Stimulated activated CD4-positive, alpha-beta T cell treated with anti-CD3 and anti-CD28 coated beads, Interleukin-1b, Interleukin-23, amount 100 ng/mL, for 4 hours (primary cell): ENCODE measurements around the gene HMGCL.
"Not testable (repeated sequence)": the region's sequence is repeated elsewhere in the genome, so short reads cannot be mapped to it uniquely, and the experiment has no call there.

ENCODE experiments used
- DNase-seq, 2 donors: peaks; one replicate each; pipeline ENCODE4 v3.0.0-alpha.2; 2020; ENCODE audit warnings: low read depth in 2 of 2

HMGCL gene

GRCh38 chr1:23799255-23799569, 26.0 kb downstream of the HMGCL start:
- no peak for DNase-seq

- DNase-seq, result no peak
These were observed 26.5 kb downstream of the HMGCL start for GRCh38 chr1:23798662-23799142.

GRCh38 chr1:23797478-23798448, 27.5 kb downstream of the HMGCL start:
- no peak for DNase-seq

GRCh38 chr1:23796466-23797271, 28.6 kb downstream of the HMGCL start:
- DNase-seq, result no peak

- DNase-seq, result no peak
These were observed 29.4 kb downstream of the HMGCL start for GRCh38 chr1:23795676-23796465.

GRCh38 chr1:23794732-23795182, 30.5 kb downstream of the HMGCL start:
- not testable (repeated sequence) for DNase-seq

GRCh38 chr1:23793861-23794731, 31.1 kb downstream of the HMGCL start:
- DNase-seq, result no peak

- no peak for DNase-seq
These were observed 32.0 kb downstream of the HMGCL start for GRCh38 chr1:23793018-23793781.

GRCh38 chr1:23792151-23792945, 32.9 kb downstream of the HMGCL start:
- no peak for DNase-seq

- no peak for DNase-seq
These were observed 33.6 kb downstream of the HMGCL start for GRCh38 chr1:23791516-23792047.

- DNase-seq, result peak; percentile 67 to 84
These were observed 34.3 kb downstream of the HMGCL start, which contains the start of gene LYPLA2 for GRCh38 chr1:23790696-23791515. Gene LYPLA2, plus strand, starts transcription at chr1:23791145. Its CDS starts 1,538 bp downstream, at chr1:23792683.

GRCh38 chr1:23788695-23789094, 36.5 kb downstream of the HMGCL start:
- no peak for DNase-seq

GRCh38 chr1:23787701-23788100, 37.5 kb downstream of the HMGCL start:
- no peak for DNase-seq

- DNase-seq, result no peak
These were observed 40.4 kb downstream of the HMGCL start for GRCh38 chr1:23784846-23785245.

- not testable (repeated sequence) for DNase-seq
These were observed 42.1 kb downstream of the HMGCL start for GRCh38 chr1:23783141-23783540.

GRCh38 chr1:23779826-23780371, 45.3 kb downstream of the HMGCL start:
- DNase-seq, result no peak

- peak; percentile 61 to 67 for DNase-seq
These were observed 47.0 kb downstream of the HMGCL start, which contains the start of gene PITHD1 for GRCh38 chr1:23777979-23778814. Gene PITHD1, plus strand, starts transcription at chr1:23778418. Its CDS starts 98 bp downstream, at chr1:23778516.
